B cell (primary cell): ENCODE measurements around the gene EEF1E1. TPM values are rescaled to one million over a fixed set of nuclear protein-coding genes. Genes with fewer than 3 reads are reported as not detected.

Source experiments
- ATAC-seq: fragments of 200-7000 bp; cut with Tn5 transposase; one replicate; pipeline ENCODE4 v1.10.0; 2021; ENCODE audit warnings: low read depth, mild to moderate bottlenecking, moderate number of reproducible peaks, moderate library complexity
- CTCF ChIA-PET: fragments of 350-600 bp; sonication (Branson Sonifier 250); formaldehyde crosslinking; loops from one replicate; lab custom pipeline; 2021; ENCODE audit warnings: antibody characterized with exemption, inconsistent platforms; lab: Charles Lee
- POLR2A ChIA-PET: fragments of 350-600 bp; sonication (Branson Sonifier 250); formaldehyde crosslinking; loops from one replicate; lab custom pipeline; 2021; ENCODE audit warnings: antibody characterized with exemption; lab: Charles Lee
- DNase-seq: peaks from one replicate; pipeline ENCODE4 v3.0.0; 2013
- H2AFZ ChIP-seq: 2 replicates; pipeline ENCODE4 v1.6.1; 2012; ENCODE audit warnings: mild to moderate bottlenecking, low read depth, low read length; ENCODE audit not compliant: insufficient read depth, poor library complexity, severe bottlenecking
- H3K27ac ChIP-seq, 2 donors: 1 replicate in 1 of 2; 2 replicates in 1 of 2; pipeline ENCODE4 v1.5.1; 2012 to 2013; ENCODE audit warnings: low read length in 2 of 2, mild to moderate bottlenecking in 2 of 2, moderate library complexity in 1 of 2
- H3K27me3 ChIP-seq, 4 experiments: fragments of 200-600 bp in 1 of 4; sonication (generic) in 1 of 4; replicated peaks in 1 of 4; 1 replicate in 2 of 4; 2 replicates in 2 of 4; pipeline versions ENCODE4 v1.6.1 to v1.7.0; 2013 to 2016; ENCODE audit warnings: low read length in 3 of 4, mild to moderate bottlenecking in 2 of 4, mixed read lengths in 1 of 4, moderate library complexity in 1 of 4; ENCODE audit not compliant: insufficient read depth in 4 of 4, control insufficient read depth in 3 of 4; ENCODE audit errors: control extremely low read depth in 1 of 4
- H3K36me3 ChIP-seq, 2 experiments: replicated peaks in 1 of 2; 1 replicate in 1 of 2; 2 replicates in 1 of 2; pipeline versions ENCODE4 v1.6.1 to v1.7.1; 2013; ENCODE audit warnings: low read length in 1 of 2; ENCODE audit not compliant: insufficient read depth in 2 of 2, control insufficient read depth in 1 of 2; ENCODE audit errors: control extremely low read depth in 1 of 2, extremely low read depth in 1 of 2
- H3K4me1 ChIP-seq, 2 donors: fragments of 200-600 bp in 1 of 2; sonication (generic) in 1 of 2; 1 replicate in 1 of 2; 2 replicates in 1 of 2; pipeline versions ENCODE4 v1.5.1 to v1.6.1; 2013 to 2017; ENCODE audit warnings: low read length in 2 of 2; ENCODE audit not compliant: control insufficient read depth in 2 of 2, insufficient read depth in 2 of 2
- H3K4me2 ChIP-seq: replicated peaks from 2 replicates; pipeline ENCODE3; 2012; ENCODE audit warnings: mild to moderate bottlenecking, low read depth, low read length; ENCODE audit not compliant: poor library complexity, severe bottlenecking
- H3K4me3 ChIP-seq, 5 experiments: fragments of 200-600 bp in 1 of 5; sonication (generic) in 1 of 5; 1 replicate in 3 of 5; 2 replicates in 2 of 5; pipeline versions ENCODE4 v1.5.1 to v1.7.0; 2011 to 2016; ENCODE audit warnings: low read length in 4 of 5, mild to moderate bottlenecking in 4 of 5, low read depth in 2 of 5, control low read depth in 1 of 5, moderate library complexity in 1 of 5; ENCODE audit not compliant: insufficient read depth in 1 of 5; ENCODE audit errors: control extremely low read depth in 1 of 5, extremely low read depth in 1 of 5
- H3K79me2 ChIP-seq: fragments of 200-600 bp; sonication (generic); one replicate; pipeline ENCODE4 v1.6.0; 2016; ENCODE audit warnings: low read length; ENCODE audit not compliant: control insufficient read depth, insufficient read depth
- H3K9ac ChIP-seq: fragments of 200-600 bp; sonication (generic); 2 replicates; pipeline ENCODE4 v1.6.1; 2017; ENCODE audit warnings: mild to moderate bottlenecking, low read length, moderate library complexity
- H3K9me3 ChIP-seq, 3 donors: one replicate each; pipeline versions ENCODE4 v1.6.1 to v1.7.1; 2013; ENCODE audit warnings: low read length in 2 of 3; ENCODE audit not compliant: control insufficient read depth in 2 of 3, insufficient read depth in 1 of 3; ENCODE audit errors: control extremely low read depth in 1 of 3
- H4K20me1 ChIP-seq: 2 replicates; pipeline ENCODE4 v1.6.0; 2012; ENCODE audit warnings: mild to moderate bottlenecking, low read length; ENCODE audit not compliant: insufficient read depth, control insufficient read depth, poor library complexity, severe bottlenecking
- H3K27ac Mint-ChIP-seq: one replicate; pipeline ENCODE4 v1.8.0; 2021; ENCODE audit warnings: mixed read lengths
- H3K27me3 Mint-ChIP-seq: one replicate; pipeline ENCODE4 v1.8.0; 2021; ENCODE audit warnings: mixed read lengths
- H3K4me1 Mint-ChIP-seq: one replicate; pipeline ENCODE4 v1.8.0; 2021; ENCODE audit warnings: mixed read lengths
- H3K4me3 Mint-ChIP-seq: one replicate; pipeline ENCODE4 v1.8.0; 2021; ENCODE audit warnings: mixed read lengths
- H3K9me3 Mint-ChIP-seq: one replicate; pipeline ENCODE4 v1.8.0; 2022; ENCODE audit warnings: mixed read lengths; ENCODE audit not compliant: insufficient read depth
- EZH2 ChIP-seq: IDR thresholded peaks from 2 replicates; pipeline ENCODE4 v1.6.1; 2012; ENCODE audit warnings: borderline replicate concordance, low read depth, mild to moderate bottlenecking, moderate library complexity, low read length; ENCODE audit not compliant: insufficient read depth, poor library complexity, severe bottlenecking
- WGBS: methylation state at CpG from one replicate; pipeline ENCODE4 v1.1.5; 2013; ENCODE audit warnings: missing lambda C conversion rate; ENCODE audit not compliant: insufficient coverage; 5-methylcytosine and 5-hydroxymethylcytosine counted together
- intact Hi-C: fragments of 100-400 bp; cut with micrococcal nuclease; formaldehyde crosslinking; loops from one replicate; pipeline ENCODE4 v1.10.0; 2022
- polyA plus RNA-seq: library from polyadenylated mRNA; depleted of rRNA; stranded (reverse); fragments of >200 nt; gene quantifications from 2 replicates; pipeline ENCODE4 v1.2.3, GENCODE V29; 2012
- total RNA-seq, 2 donors: library from RNA; stranded (reverse); fragments of 120-200 nt in 1 of 2; gene quantifications; 1 replicate in 1 of 2; 2 replicates in 1 of 2; pipeline versions ENCODE4 v1.2.3 to v1.2.4, GENCODE V29; 2013 to 2022
- TF ChIP-seq, protein P1 (sequence below): fragments of 200-600 bp; IDR thresholded peaks from one replicate; pipeline ENCODE4 v1.8.0; 2022; ENCODE audit warnings: antibody characterized with exemption, mild to moderate bottlenecking

The EEF1E1 gene
- total and polyA plus RNA-seq, 2 donors (not counting 1 experiment from before 2014, with no cell fraction given) = 20.1 to 23.1 TPM

DNA sequence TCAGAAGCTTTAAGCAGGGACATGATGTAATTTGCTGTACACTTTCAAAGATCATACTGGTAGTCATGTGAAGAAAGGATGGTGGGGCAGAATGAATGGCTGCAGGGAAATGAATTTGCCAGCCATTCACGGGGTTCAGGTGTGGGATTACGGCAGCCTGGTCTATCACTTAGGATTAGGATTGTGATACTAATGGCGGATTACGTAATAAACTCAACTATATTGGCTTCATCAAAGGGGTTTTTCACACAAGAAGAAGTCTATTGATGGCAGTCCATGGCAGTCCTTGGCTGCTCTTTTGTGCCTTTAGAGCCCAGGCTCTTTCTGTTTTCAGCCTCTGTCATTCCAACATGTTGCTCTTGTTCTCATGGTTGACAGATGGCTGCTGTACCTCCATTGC is 12.6 kb upstream of the EEF1E1 start:
- ChIA-PET POLR2A (no interaction called here), CTCF (no interaction called here)
- Histone ChIP-seq H3K4me2 (no peak overlapping the region), H3K4me1 (no peaks in the 10 kb centered on the region), H2AFZ (no peak overlapping the region), H4K20me1 (no peaks in the 10 kb centered on the region), H3K27me3 (peaks cover 0 to 7% (median 2%) of the 10 kb centered on the region in 4 experiments), H3K9me3 (no peaks in the 10 kb centered on the region), H3K9ac (no peak overlapping the region), H3K4me3 (no peak overlapping the region), H3K27ac (no peak overlapping the region), H3K36me3 (no peaks in the 10 kb centered on the region), H3K79me2 (no peaks in the 10 kb centered on the region)
- H3K27ac Mint-ChIP-seq = no peak overlapping the region
- no peak overlapping the region for H3K4me3 Mint-ChIP-seq
- no peak for TF ChIP-seq EZH2
- TF ChIP-seq, protein P1, sequence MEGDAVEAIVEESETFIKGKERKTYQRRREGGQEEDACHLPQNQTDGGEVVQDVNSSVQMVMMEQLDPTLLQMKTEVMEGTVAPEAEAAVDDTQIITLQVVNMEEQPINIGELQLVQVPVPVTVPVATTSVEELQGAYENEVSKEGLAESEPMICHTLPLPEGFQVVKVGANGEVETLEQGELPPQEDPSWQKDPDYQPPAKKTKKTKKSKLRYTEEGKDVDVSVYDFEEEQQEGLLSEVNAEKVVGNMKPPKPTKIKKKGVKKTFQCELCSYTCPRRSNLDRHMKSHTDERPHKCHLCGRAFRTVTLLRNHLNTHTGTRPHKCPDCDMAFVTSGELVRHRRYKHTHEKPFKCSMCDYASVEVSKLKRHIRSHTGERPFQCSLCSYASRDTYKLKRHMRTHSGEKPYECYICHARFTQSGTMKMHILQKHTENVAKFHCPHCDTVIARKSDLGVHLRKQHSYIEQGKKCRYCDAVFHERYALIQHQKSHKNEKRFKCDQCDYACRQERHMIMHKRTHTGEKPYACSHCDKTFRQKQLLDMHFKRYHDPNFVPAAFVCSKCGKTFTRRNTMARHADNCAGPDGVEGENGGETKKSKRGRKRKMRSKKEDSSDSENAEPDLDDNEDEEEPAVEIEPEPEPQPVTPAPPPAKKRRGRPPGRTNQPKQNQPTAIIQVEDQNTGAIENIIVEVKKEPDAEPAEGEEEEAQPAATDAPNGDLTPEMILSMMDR = no peak
- H3K4me1 Mint-ChIP-seq = no peaks in the 10 kb centered on the region
- DNase-seq (no peak), ATAC-seq (no peak)
- H3K27me3 Mint-ChIP-seq = peaks cover 38% of the 10 kb centered on the region
- 88% methylated on average over 2 of the region's 4 CpGs for WGBS
- peaks cover 4% of the 10 kb centered on the region for H3K9me3 Mint-ChIP-seq
- intact Hi-C loops = no loop called here

DNA sequence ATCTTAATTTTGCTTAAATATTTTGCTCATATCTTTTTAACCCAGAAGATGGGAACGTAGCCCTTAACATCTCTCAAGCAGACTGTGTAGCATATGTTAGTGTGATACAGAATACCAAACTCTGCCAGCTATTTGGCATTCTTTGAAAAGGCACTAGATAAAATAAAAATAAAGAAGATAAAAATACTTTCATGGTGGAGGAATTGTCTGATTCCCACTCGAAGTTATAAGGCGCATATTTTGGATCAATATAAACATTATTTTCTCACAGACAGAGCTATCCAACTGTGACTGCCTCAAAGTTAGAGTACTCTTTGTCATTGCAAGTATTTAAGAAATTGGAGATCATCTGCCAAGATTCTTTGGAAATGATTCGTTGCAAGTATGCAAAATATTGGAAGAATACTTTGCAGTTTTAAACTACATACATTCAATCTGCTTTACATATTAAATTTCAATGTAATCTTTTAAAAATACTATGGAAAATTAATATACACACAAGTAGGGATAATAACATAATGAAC is 10.8 kb upstream of the EEF1E1 start:
- no peaks in the 10 kb centered on the region for H3K4me1 Mint-ChIP-seq

More for the DNA sequence above, 10.8 kb upstream of the EEF1E1 start:
- DNase-seq (no peak), ATAC-seq (no peak)
- no CpG with 5 or more reads among the region's 4 CpGs for WGBS
- H3K4me1 ChIP-seq = no peaks in the 10 kb centered on the region
- no peak for TF ChIP-seq EZH2
- TF ChIP-seq, protein P1 = no peak
- ChIA-PET POLR2A (no interaction called here), CTCF (no interaction called here)
- no peak overlapping the region for H3K27ac ChIP-seq
- Mint-ChIP-seq H3K9me3 (peaks cover 4% of the 10 kb centered on the region), H3K4me3 (no peak overlapping the region), H3K27me3 (peaks cover 39% of the 10 kb centered on the region), H3K27ac (no peak overlapping the region)
- no peak overlapping the region for H2AFZ ChIP-seq
- no peak overlapping the region for H3K4me3 ChIP-seq
- H3K79me2 ChIP-seq = no peaks in the 10 kb centered on the region
- no peaks in the 10 kb centered on the region for H4K20me1 ChIP-seq
- intact Hi-C loops = no loop called here
- no peaks in the 10 kb centered on the region for H3K36me3 ChIP-seq
- no peaks in the 10 kb centered on the region for H3K9me3 ChIP-seq
- no peak overlapping the region for H3K9ac ChIP-seq
- peaks cover 0 to 7% (median 2%) of the 10 kb centered on the region in 4 experiments for H3K27me3 ChIP-seq
- H3K4me2 ChIP-seq = no peak overlapping the region
